KOPT-K1 (cell line): ENCODE measurements around the gene PHKG2.

Source experiments
- H3K27ac ChIP-seq: fragments of 200-600 bp; sonication (generic); 2 replicates; pipeline ENCODE4 v1.5.1; 2016; ENCODE audit warnings: antibody characterized with exemption, mild to moderate bottlenecking, low read depth, low read length; ENCODE audit not compliant: poor library complexity, severe bottlenecking
- H3K36me3 ChIP-seq: fragments of 200-600 bp; sonication (generic); 2 replicates; pipeline ENCODE4 v1.5.1; 2017; ENCODE audit warnings: antibody characterized with exemption, mild to moderate bottlenecking, low read length, moderate library complexity; ENCODE audit not compliant: insufficient read depth
- H3K9me3 ChIP-seq: fragments of 200-600 bp; sonication (generic); 2 replicates; pipeline ENCODE4 v1.5.1; 2017; ENCODE audit warnings: antibody characterized with exemption, low read length, mild to moderate bottlenecking; ENCODE audit not compliant: insufficient read depth, poor library complexity, severe bottlenecking

Gene PHKG2

GRCh38 chr16:30784215-30784614, 36.0 kb downstream of the PHKG2 start:
- Histone ChIP-seq H3K9me3 (no peaks in the 10 kb centered on the region), H3K36me3 (no peaks in the 10 kb centered on the region), H3K27ac (no peak overlapping the region)

- Histone ChIP-seq H3K9me3 (no peaks in the 10 kb centered on the region), H3K27ac (no peak overlapping the region), H3K36me3 (no peaks in the 10 kb centered on the region)
Measured at GRCh38 chr16:30785126-30786106, 37.2 kb downstream of the PHKG2 start.

- Histone ChIP-seq H3K9me3 (no peaks in the 10 kb centered on the region), H3K27ac (no peak overlapping the region), H3K36me3 (no peaks in the 10 kb centered on the region)
Measured at GRCh38 chr16:30786115-30786935, 38.1 kb downstream of the PHKG2 start.

- H3K9me3 ChIP-seq = no peaks in the 10 kb centered on the region
- no peaks in the 10 kb centered on the region for H3K36me3 ChIP-seq
- H3K27ac ChIP-seq = no peak within 1 kb of the TSS
Measured at GRCh38 chr16:30786936-30787612, 38.8 kb downstream of the PHKG2 start, which contains the start of gene ZNF629. Gene ZNF629, minus strand, starts transcription at chr16:30787205. Its CDS starts 2,723 bp downstream, at chr16:30784482.

- Histone ChIP-seq H3K9me3 (no peaks in the 10 kb centered on the region), H3K36me3 (no peaks in the 10 kb centered on the region), H3K27ac (no peak overlapping the region)
Measured at GRCh38 chr16:30787613-30788378, 39.6 kb downstream of the PHKG2 start.

GRCh38 chr16:30793508-30794069, 45.4 kb downstream of the PHKG2 start:
- H3K36me3 ChIP-seq = no peaks in the 10 kb centered on the region
- H3K9me3 ChIP-seq = no peaks in the 10 kb centered on the region
- H3K27ac ChIP-seq = no peak overlapping the region

- no peak overlapping the region for H3K27ac ChIP-seq
- no peaks in the 10 kb centered on the region for H3K9me3 ChIP-seq
- no peaks in the 10 kb centered on the region for H3K36me3 ChIP-seq
Measured at GRCh38 chr16:30794634-30795033, 46.4 kb downstream of the PHKG2 start.

- Histone ChIP-seq H3K27ac (no peak overlapping the region), H3K36me3 (no peaks in the 10 kb centered on the region), H3K9me3 (no peaks in the 10 kb centered on the region)
Measured at GRCh38 chr16:30797670-30798309, 49.6 kb downstream of the PHKG2 start.
